Measurements from ENCODE around the gene NT5DC1. TPM values are rescaled to one million over a fixed set of nuclear protein-coding genes. Genes with fewer than 3 reads are reported as not detected.

The NT5DC1 gene
- total and polyA plus RNA-seq, 12 donors: 13.7 to 90.9 (median 36.3) TPM

DNA sequence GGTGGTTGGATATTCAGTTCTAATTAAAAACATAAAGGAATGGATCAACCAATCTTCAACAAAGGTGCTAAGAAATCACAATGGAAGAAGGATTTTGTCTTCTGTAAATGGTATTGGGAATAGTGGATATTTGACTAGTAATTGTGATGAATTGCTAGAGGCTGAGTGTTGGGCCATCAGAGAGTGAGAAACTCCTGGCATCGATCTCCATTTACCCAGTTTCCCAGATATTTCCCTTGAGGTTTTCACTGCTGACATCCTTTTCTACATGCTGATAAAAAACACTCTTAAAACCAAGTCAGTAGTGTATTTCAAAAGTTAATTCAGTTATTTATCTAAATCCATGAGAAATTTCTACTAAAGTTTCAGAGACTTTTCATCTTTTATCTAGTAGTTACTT lies 65.7 kb downstream of the NT5DC1 start:
- no peak for DNase-seq
- no peak overlapping the region for H3K4me3 ChIP-seq
- no peaks in the 10 kb centered on the region for H3K27me3 ChIP-seq
- H3K4me1 ChIP-seq (replicated peaks in 1 of 2): peaks cover 0 to 9% of the 10 kb centered on the region in 2 donors
- H3K9me3 ChIP-seq (replicated peaks in 1 of 3): peaks cover 0 to 4% (median 0%) of the 10 kb centered on the region in 3 donors
- H3K36me3 ChIP-seq (replicated peaks in 1 of 2): no peaks in the 10 kb centered on the region
- no peak for TF ChIP-seq POLR2A (IDR thresholded peaks at IDR 0.05)
- TF ChIP-seq, protein P1, sequence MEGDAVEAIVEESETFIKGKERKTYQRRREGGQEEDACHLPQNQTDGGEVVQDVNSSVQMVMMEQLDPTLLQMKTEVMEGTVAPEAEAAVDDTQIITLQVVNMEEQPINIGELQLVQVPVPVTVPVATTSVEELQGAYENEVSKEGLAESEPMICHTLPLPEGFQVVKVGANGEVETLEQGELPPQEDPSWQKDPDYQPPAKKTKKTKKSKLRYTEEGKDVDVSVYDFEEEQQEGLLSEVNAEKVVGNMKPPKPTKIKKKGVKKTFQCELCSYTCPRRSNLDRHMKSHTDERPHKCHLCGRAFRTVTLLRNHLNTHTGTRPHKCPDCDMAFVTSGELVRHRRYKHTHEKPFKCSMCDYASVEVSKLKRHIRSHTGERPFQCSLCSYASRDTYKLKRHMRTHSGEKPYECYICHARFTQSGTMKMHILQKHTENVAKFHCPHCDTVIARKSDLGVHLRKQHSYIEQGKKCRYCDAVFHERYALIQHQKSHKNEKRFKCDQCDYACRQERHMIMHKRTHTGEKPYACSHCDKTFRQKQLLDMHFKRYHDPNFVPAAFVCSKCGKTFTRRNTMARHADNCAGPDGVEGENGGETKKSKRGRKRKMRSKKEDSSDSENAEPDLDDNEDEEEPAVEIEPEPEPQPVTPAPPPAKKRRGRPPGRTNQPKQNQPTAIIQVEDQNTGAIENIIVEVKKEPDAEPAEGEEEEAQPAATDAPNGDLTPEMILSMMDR (IDR thresholded peaks at IDR 0.05): no peak
- H3K27ac ChIP-seq: peak overlapping the region in 3 of 5 donors; percentile 22 to 52 (median 24)
- intact Hi-C loops (cut with DNase I): no loop called here
- whole genome bisulfite sequencing, 4 donors: 42 to 54% (median 46%) methylated on average over 1 of the region's 1 CpG

DNA sequence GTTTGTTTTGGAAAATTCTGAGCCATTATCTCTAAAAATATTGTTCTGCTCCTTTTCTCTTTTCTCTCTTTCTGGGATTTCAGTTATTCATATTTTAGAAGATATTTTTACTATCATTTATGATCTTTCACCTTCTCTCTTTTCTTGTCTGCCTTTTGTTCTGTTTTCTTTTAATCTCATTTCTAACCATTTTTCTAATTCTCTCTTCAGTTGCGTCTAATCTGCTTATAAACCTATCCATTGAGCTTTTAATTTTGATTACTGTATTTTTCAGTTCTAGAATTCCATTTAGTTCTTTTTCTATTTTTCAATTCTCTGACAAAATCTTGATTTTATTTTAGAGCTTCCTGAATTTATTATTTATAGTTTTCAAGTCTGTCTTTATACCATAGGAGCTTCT lies 67.5 kb downstream of the NT5DC1 start:
- TF ChIP-seq, protein P1 (IDR thresholded peaks at IDR 0.05): no peak
- TF ChIP-seq POLR2A (IDR thresholded peaks at IDR 0.05): no peak
- intact Hi-C loops (cut with DNase I): no loop called here
- Histone ChIP-seq H3K4me1 (replicated peaks in 1 of 2) (peaks cover 0 to 9% of the 10 kb centered on the region in 2 donors), H3K27ac (no peak overlapping the region), H3K36me3 (replicated peaks in 1 of 2) (no peaks in the 10 kb centered on the region), H3K4me3 (no peak overlapping the region), H3K27me3 (no peaks in the 10 kb centered on the region), H3K9me3 (replicated peaks in 1 of 3) (peaks cover 0 to 4% (median 0%) of the 10 kb centered on the region in 3 donors)
- WGBS, 4 donors: 98 to 100% (median 100%) methylated on average over 1 of the region's 1 CpG
- no peak for DNase-seq

DNA sequence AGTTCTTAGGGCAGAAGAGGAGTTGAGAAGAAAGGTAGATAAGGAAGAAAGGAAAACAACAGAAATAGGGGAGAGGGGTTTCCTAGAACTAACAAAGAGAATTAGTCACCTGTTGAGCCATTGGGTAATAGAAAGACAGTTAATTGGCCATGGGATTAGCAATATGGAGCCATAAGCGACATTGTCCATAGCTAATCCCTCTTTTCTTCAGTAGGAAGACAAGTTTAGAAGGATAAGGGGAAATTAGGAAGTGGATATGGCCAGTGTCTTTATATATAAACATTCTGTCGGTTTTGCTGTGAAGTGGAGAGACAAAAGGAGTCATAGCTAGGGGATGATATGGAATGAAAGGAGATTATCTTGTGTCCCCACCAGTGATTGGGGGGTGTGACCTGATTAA lies 69.2 kb downstream of the NT5DC1 start:
- 94 to 98% (median 96%) methylated on average over 2 of the region's 2 CpGs for WGBS, 4 donors
- Histone ChIP-seq H3K36me3 (replicated peaks in 1 of 2) (no peaks in the 10 kb centered on the region), H3K27ac (no peak overlapping the region), H3K27me3 (no peaks in the 10 kb centered on the region), H3K4me1 (replicated peaks in 1 of 2) (peaks cover 0 to 9% of the 10 kb centered on the region in 2 donors), H3K9me3 (replicated peaks in 1 of 3) (peaks cover 0 to 4% (median 0%) of the 10 kb centered on the region in 3 donors), H3K4me3 (no peak overlapping the region)
- intact Hi-C loops (cut with DNase I): no loop called here
- TF ChIP-seq, protein P1 (IDR thresholded peaks at IDR 0.05): no peak
- TF ChIP-seq POLR2A (IDR thresholded peaks at IDR 0.05): no peak
- no peak for DNase-seq

DNA sequence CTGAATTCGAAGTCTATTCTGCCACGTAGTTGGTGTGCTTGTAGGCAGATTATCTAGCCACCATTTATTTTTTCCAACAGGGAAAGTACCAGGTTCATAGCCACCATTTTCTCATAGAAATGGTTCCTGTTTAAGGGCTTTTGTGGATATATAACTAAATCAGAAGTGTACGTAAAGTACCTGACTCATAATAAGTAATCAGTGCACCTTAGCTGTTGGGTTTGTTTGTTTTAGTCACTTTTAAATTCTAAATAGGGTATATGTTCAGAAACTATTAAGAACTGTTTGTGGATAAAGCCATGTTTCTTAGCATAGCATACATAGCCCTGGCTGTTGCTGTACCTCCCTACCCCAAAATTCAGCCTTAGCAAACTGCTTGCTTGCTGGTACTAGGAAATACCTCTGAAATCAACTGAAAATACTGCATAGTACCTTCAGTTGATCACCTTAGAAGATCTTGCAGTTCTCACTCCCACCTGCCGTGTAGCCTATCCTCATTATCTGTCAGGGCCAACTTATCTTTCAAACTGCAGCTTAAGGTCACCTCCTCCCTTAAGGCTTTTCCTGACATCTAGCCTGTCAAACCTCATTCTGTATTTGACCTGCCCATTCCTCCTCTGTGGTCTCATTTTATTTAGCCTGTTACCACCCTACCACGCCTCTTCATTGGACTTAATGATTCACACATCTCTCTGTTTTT lies 69.9 kb downstream of the NT5DC1 start:
- Histone ChIP-seq H3K27me3 (no peaks in the 10 kb centered on the region), H3K4me3 (no peak overlapping the region), H3K27ac (no peak overlapping the region), H3K4me1 (replicated peaks in 1 of 2) (peaks cover 0 to 9% of the 10 kb centered on the region in 2 donors), H3K36me3 (replicated peaks in 1 of 2) (no peaks in the 10 kb centered on the region), H3K9me3 (replicated peaks in 1 of 3) (peaks cover 0 to 4% (median 0%) of the 10 kb centered on the region in 3 donors)
- intact Hi-C loops (cut with DNase I): no loop called here
- no peak for TF ChIP-seq POLR2A (IDR thresholded peaks at IDR 0.05)
- TF ChIP-seq, protein P1 (IDR thresholded peaks at IDR 0.05): no peak
- WGBS, 4 donors: 85 to 88% (median 87%) methylated on average over 5 of the region's 5 CpGs
- no peak for DNase-seq

Data from adrenal gland (tissue), 12 donors.